Astrocyte (in vitro differentiated cells and primary cell): ENCODE results near the gene NNAT. TPM values are rescaled to one million over a fixed set of nuclear protein-coding genes. Genes with fewer than 3 reads are reported as not detected.

Experiments
- DNase-seq: peaks from one replicate; pipeline ENCODE4 v3.0.0-alpha.2; 2010; ENCODE audit warnings: low read depth
- FAIRE-seq: peaks from 2 replicates; lab custom pipeline; 2011; peaks lifted over from hg19 to GRCh38; lab: Jason Lieb, UNC
- H2AFZ ChIP-seq: 2 replicates; pipeline ENCODE4 v1.6.0; 2012; ENCODE audit warnings: low read depth, low read length, inconsistent platforms
- H3K27ac ChIP-seq: 2 replicates; pipeline ENCODE4 v1.5.1; 2011; ENCODE audit warnings: low read depth, low read length, inconsistent platforms
- H3K27me3 ChIP-seq: 2 replicates; pipeline ENCODE4 v1.6.0; 2011; ENCODE audit warnings: low read length, inconsistent platforms; ENCODE audit not compliant: insufficient read depth
- H3K36me3 ChIP-seq: 2 replicates; pipeline ENCODE4 v1.5.1; 2011; ENCODE audit warnings: low read length, inconsistent platforms; ENCODE audit not compliant: insufficient read depth
- H3K4me1 ChIP-seq: 2 replicates; pipeline ENCODE4 v1.5.1; 2011; ENCODE audit warnings: low read length, inconsistent platforms; ENCODE audit not compliant: insufficient read depth
- H3K4me2 ChIP-seq: 2 replicates; pipeline ENCODE4 v1.6.0; 2012; ENCODE audit warnings: low read length, inconsistent platforms
- H3K4me3 ChIP-seq: 2 replicates; pipeline ENCODE4 v1.5.1; 2011; ENCODE audit warnings: low read depth, mild to moderate bottlenecking, low read length, inconsistent platforms; ENCODE audit not compliant: insufficient read depth
- H3K79me2 ChIP-seq: 2 replicates; pipeline ENCODE4 v1.6.0; 2012; ENCODE audit warnings: mild to moderate bottlenecking, low read length, inconsistent platforms; ENCODE audit not compliant: insufficient read depth
- H3K9ac ChIP-seq: 2 replicates; pipeline ENCODE4 v1.6.0; 2012; ENCODE audit warnings: mild to moderate bottlenecking, low read length, inconsistent platforms
- H3K9me3 ChIP-seq: 2 replicates; pipeline ENCODE4 v1.5.1; 2012; ENCODE audit warnings: low read depth, mild to moderate bottlenecking, low read length, inconsistent platforms; ENCODE audit not compliant: insufficient read depth
- H4K20me1 ChIP-seq: 2 replicates; pipeline ENCODE4 v1.6.0; 2012; ENCODE audit warnings: low read length, inconsistent platforms; ENCODE audit not compliant: insufficient read depth
- H3K27ac Mint-ChIP-seq: one replicate; pipeline ENCODE4 v1.8.0; 2021; ENCODE audit warnings: mild to moderate bottlenecking, mixed read lengths; ENCODE audit not compliant: unreplicated experiment
- H3K27me3 Mint-ChIP-seq: one replicate; pipeline ENCODE4 v1.8.0; 2021; ENCODE audit warnings: low read depth, mixed read lengths; ENCODE audit not compliant: unreplicated experiment
- H3K36me3 Mint-ChIP-seq: one replicate; pipeline ENCODE4 v1.8.0; 2021; ENCODE audit warnings: low read depth, mixed read lengths; ENCODE audit not compliant: unreplicated experiment
- H3K4me1 Mint-ChIP-seq: one replicate; pipeline ENCODE4 v1.8.0; 2021; ENCODE audit warnings: low read depth, mixed read lengths; ENCODE audit not compliant: unreplicated experiment
- H3K4me3 Mint-ChIP-seq: one replicate; pipeline ENCODE4 v1.8.0; 2021; ENCODE audit warnings: mild to moderate bottlenecking, moderate library complexity, mixed read lengths; ENCODE audit not compliant: unreplicated experiment
- H3K9me3 Mint-ChIP-seq: one replicate; pipeline ENCODE4 v1.8.0; 2021; ENCODE audit warnings: mild to moderate bottlenecking, mixed read lengths; ENCODE audit not compliant: unreplicated experiment
- EZH2 ChIP-seq: IDR thresholded peaks from 2 replicates; pipeline ENCODE4 v1.6.1; 2012; ENCODE audit warnings: mild to moderate bottlenecking, low read length, inconsistent platforms; ENCODE audit not compliant: insufficient read depth
- total RNA-seq: library from RNA; stranded (reverse); gene quantifications from 2 replicates; pipeline ENCODE4 v1.2.1, GENCODE V29; 2021
- TF ChIP-seq, protein P1 (sequence below): IDR thresholded peaks from 2 replicates; pipeline ENCODE4 v1.5.1; 2011; ENCODE audit warnings: low read depth, mild to moderate bottlenecking, inconsistent platforms, low read length, moderate library complexity; ENCODE audit not compliant: insufficient read depth

NNAT gene
- total RNA-seq, 1 donor from 2014 or later, result 3.6 TPM

GRCh38 chr20:37505263-37506151, 15.5 kb upstream of the NNAT start:
- H3K36me3 ChIP-seq, result no peaks in the 10 kb centered on the region
- H4K20me1 ChIP-seq, result peaks cover 51% of the 10 kb centered on the region
- no peak overlapping the region for H3K4me2 ChIP-seq
- no peak overlapping the region for H3K27ac ChIP-seq
- no peak overlapping the region for H3K4me3 ChIP-seq
- no peak overlapping the region for H3K4me3 Mint-ChIP-seq
- H3K27me3 Mint-ChIP-seq, result no peaks in the 10 kb centered on the region
- no peaks in the 10 kb centered on the region for H3K9me3 ChIP-seq
- H2AFZ ChIP-seq, result no peak overlapping the region
- TF ChIP-seq, protein P1, sequence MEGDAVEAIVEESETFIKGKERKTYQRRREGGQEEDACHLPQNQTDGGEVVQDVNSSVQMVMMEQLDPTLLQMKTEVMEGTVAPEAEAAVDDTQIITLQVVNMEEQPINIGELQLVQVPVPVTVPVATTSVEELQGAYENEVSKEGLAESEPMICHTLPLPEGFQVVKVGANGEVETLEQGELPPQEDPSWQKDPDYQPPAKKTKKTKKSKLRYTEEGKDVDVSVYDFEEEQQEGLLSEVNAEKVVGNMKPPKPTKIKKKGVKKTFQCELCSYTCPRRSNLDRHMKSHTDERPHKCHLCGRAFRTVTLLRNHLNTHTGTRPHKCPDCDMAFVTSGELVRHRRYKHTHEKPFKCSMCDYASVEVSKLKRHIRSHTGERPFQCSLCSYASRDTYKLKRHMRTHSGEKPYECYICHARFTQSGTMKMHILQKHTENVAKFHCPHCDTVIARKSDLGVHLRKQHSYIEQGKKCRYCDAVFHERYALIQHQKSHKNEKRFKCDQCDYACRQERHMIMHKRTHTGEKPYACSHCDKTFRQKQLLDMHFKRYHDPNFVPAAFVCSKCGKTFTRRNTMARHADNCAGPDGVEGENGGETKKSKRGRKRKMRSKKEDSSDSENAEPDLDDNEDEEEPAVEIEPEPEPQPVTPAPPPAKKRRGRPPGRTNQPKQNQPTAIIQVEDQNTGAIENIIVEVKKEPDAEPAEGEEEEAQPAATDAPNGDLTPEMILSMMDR, result no peak
- TF ChIP-seq EZH2, result no peak
- H3K36me3 Mint-ChIP-seq, result peaks cover 4% of the 10 kb centered on the region
- DNase-seq, result no peak
- no peaks in the 10 kb centered on the region for H3K9me3 Mint-ChIP-seq
- no peaks in the 10 kb centered on the region for H3K27me3 ChIP-seq
- no peak overlapping the region for H3K9ac ChIP-seq
- no peak for FAIRE-seq
- no peaks in the 10 kb centered on the region for H3K4me1 ChIP-seq
- H3K79me2 ChIP-seq, result no peaks in the 10 kb centered on the region
- H3K4me1 Mint-ChIP-seq, result peaks cover 1% of the 10 kb centered on the region
- H3K27ac Mint-ChIP-seq, result no peak overlapping the region

GRCh38 chr20:37506152-37506725, 14.8 kb upstream of the NNAT start:
- no peak for DNase-seq
- H3K4me2 ChIP-seq, result no peak overlapping the region
- no peaks in the 10 kb centered on the region for H3K36me3 ChIP-seq
- no peak overlapping the region for H3K4me3 Mint-ChIP-seq
- H3K36me3 Mint-ChIP-seq, result peaks cover 11% of the 10 kb centered on the region
- H3K79me2 ChIP-seq, result peaks cover 5% of the 10 kb centered on the region
- H2AFZ ChIP-seq, result no peak overlapping the region
- H3K9me3 ChIP-seq, result no peaks in the 10 kb centered on the region
- no peak overlapping the region for H3K9ac ChIP-seq
- peaks cover 1% of the 10 kb centered on the region for H3K4me1 Mint-ChIP-seq
- no peak overlapping the region for H3K27ac ChIP-seq
- H4K20me1 ChIP-seq, result peaks cover 58% of the 10 kb centered on the region
- no peak overlapping the region for H3K4me3 ChIP-seq
- no peak overlapping the region for H3K27ac Mint-ChIP-seq
- no peaks in the 10 kb centered on the region for H3K9me3 Mint-ChIP-seq
- TF ChIP-seq EZH2, result no peak
- TF ChIP-seq, protein P1, result no peak
- no peaks in the 10 kb centered on the region for H3K27me3 Mint-ChIP-seq
- no peaks in the 10 kb centered on the region for H3K27me3 ChIP-seq
- no peak for FAIRE-seq
- no peaks in the 10 kb centered on the region for H3K4me1 ChIP-seq

DNA sequence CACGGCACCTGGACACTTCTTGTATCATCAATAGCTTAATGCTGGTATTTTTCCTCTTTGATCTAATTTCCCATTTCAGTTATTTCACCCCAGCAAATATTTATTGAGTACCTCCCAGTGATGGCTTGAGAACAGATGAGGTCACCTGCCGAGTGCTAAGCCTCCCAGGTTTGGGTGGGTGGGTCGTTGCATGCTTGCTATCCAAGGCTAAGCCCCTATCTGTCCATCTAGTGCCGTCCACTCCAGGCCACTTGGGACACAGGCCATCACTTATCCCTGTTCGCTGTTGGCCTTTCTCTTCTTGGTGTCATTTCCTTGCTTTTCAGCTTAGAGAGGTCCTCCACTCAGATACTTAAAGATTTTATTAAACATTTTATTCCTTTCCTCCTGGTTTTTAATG, 10.8 kb upstream of the NNAT start:
- no peak for DNase-seq
- peaks cover 10% of the 10 kb centered on the region for H3K4me1 ChIP-seq
- TF ChIP-seq EZH2, result no peak
- TF ChIP-seq, protein P1, result no peak
- H3K79me2 ChIP-seq, result peaks cover 19% of the 10 kb centered on the region
- H4K20me1 ChIP-seq, result peaks cover 83% of the 10 kb centered on the region
- no peak overlapping the region for H3K27ac ChIP-seq
- peaks cover 45% of the 10 kb centered on the region for H3K36me3 Mint-ChIP-seq
- FAIRE-seq, result no peak
- no peaks in the 10 kb centered on the region for H3K27me3 ChIP-seq
- peaks cover 5% of the 10 kb centered on the region for H3K36me3 ChIP-seq
- H3K27ac Mint-ChIP-seq, result peak overlapping the region; percentile 71
- H2AFZ ChIP-seq, result no peak overlapping the region
- no peaks in the 10 kb centered on the region for H3K9me3 Mint-ChIP-seq
- no peak overlapping the region for H3K4me2 ChIP-seq
- H3K4me1 Mint-ChIP-seq, result peaks cover 12% of the 10 kb centered on the region
- H3K9me3 ChIP-seq, result no peaks in the 10 kb centered on the region
- no peak overlapping the region for H3K4me3 ChIP-seq
- H3K27me3 Mint-ChIP-seq, result no peaks in the 10 kb centered on the region
- no peak overlapping the region for H3K4me3 Mint-ChIP-seq
- no peak overlapping the region for H3K9ac ChIP-seq
